Stimulated activated CD4-positive, alpha-beta T cell treated with anti-CD3 and anti-CD28 coated beads, Interleukin-12 subunit alpha, Interleukin-12 subunit beta, amount 100 ng/mL, for 48 hours (primary cell): ENCODE results near the gene SLC5A1.

ENCODE experiments used
- DNase-seq, 3 donors: peaks; one replicate each; pipeline ENCODE4 v3.0.0-alpha.2; 2020; ENCODE audit warnings: low read depth in 2 of 3, low spot score in 1 of 3

SLC5A1 gene

GRCh38 chr22:32042924-32043323 is at the start of gene SLC5A1:
SLC5A1 (plus strand) TSS chr22:32043261; CDS start chr22:32043282, 21 bp downstream.
- no peak for DNase-seq

- no peak for DNase-seq
Measured at GRCh38 chr22:31995046-31995445, 48.0 kb upstream of the SLC5A1 start.

DNA sequence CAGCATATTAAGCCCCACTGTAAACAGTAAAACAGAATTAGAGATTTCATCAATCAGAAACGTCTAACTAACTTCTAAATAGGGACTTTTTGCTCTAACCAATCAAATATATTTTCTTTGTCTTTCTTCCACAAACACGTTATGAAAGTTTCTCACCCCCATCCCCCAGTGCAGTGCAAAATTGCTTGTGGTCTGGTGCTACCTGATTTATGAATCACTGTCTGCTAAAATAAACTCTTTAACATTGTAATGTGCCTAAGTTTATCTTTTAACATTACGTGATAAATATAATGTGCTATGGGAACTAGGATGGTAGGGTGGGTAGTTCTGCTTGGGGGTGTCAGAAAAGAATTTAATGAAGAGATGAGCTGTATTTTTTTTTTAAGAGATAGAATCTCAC is 47.3 kb upstream of the SLC5A1 start:
- DNase-seq = no peak

GRCh38 chr22:31998784-31999385 is 44.2 kb upstream of the SLC5A1 start:
- DNase-seq = no peak

DNA sequence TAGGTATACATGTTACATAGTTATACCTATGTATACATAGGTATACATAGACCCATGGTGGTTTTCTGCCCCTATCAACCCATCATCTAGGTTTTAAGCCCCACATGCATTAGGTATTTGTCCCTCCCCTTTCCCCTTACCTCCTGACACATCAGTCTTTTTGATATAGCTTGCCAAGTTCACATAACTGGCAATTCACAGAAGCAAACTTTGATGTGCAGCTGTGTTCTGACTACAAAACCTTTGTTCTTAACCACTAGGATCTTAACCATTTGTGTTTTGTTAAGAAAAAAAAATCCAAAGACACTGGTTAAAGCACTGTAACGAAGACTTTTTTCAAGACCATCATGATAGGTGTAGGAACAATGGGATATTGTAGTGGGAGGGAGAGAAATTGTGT is 42.9 kb upstream of the SLC5A1 start:
- no peak for DNase-seq

DNA sequence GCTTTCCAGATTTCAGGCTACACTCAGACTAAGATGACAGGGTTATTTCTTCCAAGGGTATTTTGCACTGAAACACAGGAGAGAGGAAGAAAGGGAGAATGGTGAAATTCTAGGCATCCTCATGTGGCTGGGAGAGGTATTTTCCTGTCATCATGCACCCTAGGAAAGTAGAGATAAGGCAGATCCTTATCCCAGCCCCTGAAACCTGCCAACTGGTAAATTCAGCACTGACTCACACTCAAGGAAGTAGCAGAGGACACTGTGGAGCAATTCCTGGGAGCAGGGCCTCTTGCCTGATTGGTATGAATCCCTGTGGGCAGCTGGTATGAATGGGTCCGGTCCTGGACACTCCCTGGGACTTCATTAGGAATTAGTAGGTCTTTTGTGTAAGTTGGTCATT is 37.6 kb upstream of the SLC5A1 start:
- DNase-seq = no peak

- DNase-seq = no peak
Measured at GRCh38 chr22:32013200-32013599, 29.9 kb upstream of the SLC5A1 start.

DNA sequence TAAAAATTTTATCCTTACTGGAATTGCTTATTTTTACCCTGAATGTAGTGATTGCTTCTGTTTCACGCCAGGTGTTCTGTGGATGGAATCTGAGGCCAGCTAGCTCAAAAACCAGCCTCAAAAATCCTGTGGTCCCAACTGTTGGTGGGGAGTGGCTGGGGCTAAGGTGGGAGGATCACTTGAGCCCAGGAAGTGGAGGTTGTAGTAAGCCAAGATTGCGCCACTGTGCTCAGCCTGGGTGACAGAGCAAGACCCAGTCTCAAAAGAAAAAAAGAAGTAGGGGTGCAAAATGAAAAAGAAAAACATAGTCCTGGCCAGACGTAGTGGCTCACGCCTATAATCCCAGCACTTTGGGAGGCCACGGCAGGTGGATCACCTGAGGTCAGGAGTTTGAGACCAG is 27.0 kb upstream of the SLC5A1 start:
- no peak for DNase-seq

DNA sequence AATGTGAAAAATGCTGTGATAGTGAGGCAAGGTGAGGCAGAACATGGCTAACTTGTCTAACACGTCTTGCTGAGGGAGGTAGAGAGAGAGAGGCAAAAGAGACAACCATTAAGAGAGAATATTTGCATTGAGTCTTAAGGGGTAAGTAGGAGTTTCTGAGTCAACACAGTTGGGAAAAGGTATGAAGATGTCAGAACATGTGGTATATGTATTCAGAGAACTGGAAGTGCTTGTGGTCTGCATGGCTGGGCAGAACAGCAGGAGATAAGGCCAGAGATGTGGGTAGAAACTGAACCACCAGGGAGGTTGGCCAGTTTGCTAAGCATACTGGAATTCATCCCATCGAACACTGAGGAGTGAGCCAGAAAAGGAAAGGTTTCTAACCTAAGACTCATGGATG is 25.0 kb upstream of the SLC5A1 start:
- no peak for DNase-seq

DNA sequence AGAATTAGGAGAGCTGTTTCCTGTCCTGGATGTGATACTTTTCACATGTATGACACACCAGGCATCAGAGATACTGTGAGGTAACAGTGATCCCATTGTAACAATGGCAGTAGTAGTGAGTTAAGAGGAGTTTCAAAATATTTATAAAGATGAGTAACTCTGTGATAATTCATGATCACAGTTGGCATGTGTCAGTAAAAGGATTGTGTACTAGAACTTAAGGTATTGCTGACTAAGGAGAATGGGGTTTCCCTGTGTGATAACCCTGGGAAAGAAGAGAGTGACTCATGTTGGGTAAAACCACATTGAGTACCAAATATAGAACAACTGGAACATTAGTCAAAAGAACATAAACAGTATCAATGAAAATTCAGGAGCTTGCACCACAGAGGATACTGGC is 22.9 kb upstream of the SLC5A1 start:
- DNase-seq = no peak

DNA sequence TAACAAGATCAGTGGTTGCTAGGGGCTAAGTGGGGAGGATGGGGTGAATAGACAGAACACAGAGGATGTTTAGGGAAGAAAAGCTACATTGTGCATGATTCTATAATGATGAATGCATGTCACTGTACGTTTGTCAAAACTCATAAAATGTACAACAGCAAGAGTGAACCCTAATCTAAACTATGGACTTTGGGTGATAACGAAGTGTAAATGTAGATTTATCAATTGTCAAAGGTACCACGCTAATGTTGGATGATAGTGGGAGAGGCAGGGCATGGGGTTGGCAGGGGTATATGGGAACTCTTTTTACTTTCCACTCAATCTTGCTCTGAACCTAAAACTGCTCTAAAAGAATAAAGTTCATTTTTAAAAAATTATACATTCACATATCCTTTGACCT is 21.3 kb upstream of the SLC5A1 start:
- no peak for DNase-seq

GRCh38 chr22:32023251-32023827 is 19.7 kb upstream of the SLC5A1 start:
- no peak for DNase-seq

- no peak for DNase-seq
Measured at GRCh38 chr22:32024796-32025195, 18.3 kb upstream of the SLC5A1 start.

DNA sequence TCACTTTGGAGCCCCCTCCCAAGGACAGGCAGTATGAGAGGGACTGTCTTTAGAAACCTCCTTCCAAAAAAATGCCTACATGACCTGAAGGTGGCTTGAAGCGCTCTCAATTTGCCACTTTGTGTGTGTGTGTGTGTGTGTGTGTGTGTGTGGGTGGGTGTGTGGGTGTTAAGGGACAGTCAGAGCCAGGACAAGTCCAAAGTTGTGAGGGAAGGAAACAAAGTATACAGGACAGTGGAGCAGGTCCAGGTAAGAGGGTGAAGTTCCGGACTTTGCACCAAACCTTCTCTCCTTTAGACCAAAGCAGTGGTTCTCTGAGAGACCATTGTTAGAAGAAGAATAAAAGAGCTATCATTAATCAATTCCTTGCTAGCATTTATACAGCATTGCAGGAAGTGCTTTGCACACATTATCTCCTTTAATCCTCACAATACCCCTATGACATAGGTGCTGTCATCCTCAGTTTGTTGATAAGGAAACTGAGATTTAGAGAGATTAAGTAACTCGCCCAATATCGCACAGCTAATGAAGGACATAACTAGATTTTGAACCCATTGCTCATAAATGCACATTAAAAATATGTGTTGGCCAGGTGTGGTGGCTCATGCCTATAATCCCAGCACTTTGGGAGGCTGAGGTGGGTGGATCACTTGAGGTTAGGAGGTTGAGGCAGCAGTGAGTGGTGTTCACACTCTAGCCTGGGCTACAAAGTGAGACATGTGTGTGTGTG is 12.4 kb upstream of the SLC5A1 start:
- DNase-seq = no peak

DNA sequence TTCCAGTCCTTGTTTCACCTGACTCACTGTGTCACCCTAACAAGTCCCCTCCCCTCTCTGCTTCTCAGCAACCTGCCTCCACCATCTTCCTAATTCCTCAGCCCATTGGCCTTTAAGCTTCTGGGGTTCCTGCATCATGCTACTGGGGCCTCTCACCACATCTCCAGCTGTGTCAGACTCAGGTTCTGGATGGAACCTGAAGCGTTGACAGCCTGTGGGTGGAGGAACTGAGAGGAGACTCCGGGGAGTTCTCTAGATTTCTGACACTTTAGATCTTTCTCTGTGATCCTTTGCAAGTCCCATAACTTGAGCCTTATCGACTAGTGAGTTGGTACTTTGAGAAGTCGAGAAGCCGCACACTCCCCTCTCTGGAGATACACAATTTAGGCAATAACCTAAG is 11.6 kb upstream of the SLC5A1 start:
- no peak for DNase-seq

- no peak for DNase-seq
Measured at GRCh38 chr22:32034275-32034674, 8.8 kb upstream of the SLC5A1 start.

- no peak for DNase-seq
Measured at GRCh38 chr22:32037236-32037635, 5.8 kb upstream of the SLC5A1 start.

GRCh38 chr22:32040324-32040904 is 2.6 kb upstream of the SLC5A1 start:
- no peak for DNase-seq

DNA sequence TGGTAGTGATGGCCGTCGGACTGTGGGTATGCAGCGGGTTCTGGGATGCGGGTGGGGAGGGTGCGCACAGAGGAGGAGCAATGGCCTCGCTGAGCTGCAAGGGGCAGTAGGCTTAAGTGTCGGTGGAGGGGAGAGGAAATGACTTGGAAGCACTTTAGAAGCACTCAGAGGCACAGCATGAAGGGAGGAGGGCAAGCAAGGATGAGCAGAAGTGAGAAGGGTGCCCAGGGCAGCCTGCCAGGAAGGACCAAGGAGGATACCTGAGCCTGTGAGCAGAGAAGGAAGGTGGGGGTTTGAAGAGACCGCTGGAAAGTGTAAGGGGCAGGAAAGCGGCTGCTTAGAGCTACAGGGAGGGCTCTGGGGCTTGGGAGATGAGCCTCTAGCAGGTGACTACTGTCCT is 330 bp downstream of the SLC5A1 start:
- no peak for DNase-seq

- DNase-seq = no peak
Measured at GRCh38 chr22:32044477-32044876, 1.4 kb downstream of the SLC5A1 start.

DNA sequence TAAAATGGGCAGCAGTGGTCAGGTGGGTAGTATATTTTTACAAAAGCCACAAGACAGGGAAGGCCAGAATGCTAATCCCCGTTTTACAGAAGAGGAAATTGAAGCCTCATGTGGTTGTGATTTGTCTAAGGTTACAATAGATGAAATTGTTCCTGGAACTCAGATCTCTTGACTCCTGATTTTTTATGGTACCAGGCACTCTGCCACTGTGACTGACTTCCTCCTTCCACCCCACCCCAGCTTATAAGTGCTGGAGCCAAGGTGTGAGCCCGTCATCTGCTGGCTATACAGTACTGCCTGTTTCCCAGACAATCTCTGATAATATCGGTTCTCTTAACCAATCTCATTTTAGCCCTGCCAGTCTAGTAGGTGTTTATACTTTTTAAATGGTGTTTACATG is 1.9 kb downstream of the SLC5A1 start:
- no peak for DNase-seq

GRCh38 chr22:32048069-32048468 is 5.0 kb downstream of the SLC5A1 start:
- no peak for DNase-seq
